Spinal cord (tissue), 10 donors: Measurements from ENCODE around the gene PLXDC2. TPM values are rescaled to one million over a fixed set of nuclear protein-coding genes. Genes with fewer than 3 reads are reported as not detected.

Experiments
- DNase-seq, 6 donors: peaks; one replicate each; pipeline versions ENCODE4 v3.0.0 to v3.0.0-alpha.2; 2013 to 2015; ENCODE audit warnings: low spot score in 6 of 6, low read depth in 4 of 6
- H3K27ac ChIP-seq: one replicate; pipeline ENCODE4 v1.5.1; 2013; ENCODE audit warnings: low read depth, low read length, control low read depth
- H3K27me3 ChIP-seq: one replicate; pipeline ENCODE4 v1.6.1; 2013; ENCODE audit warnings: low read length; ENCODE audit not compliant: control insufficient read depth, insufficient read depth
- H3K36me3 ChIP-seq: one replicate; pipeline ENCODE4 v1.6.1; 2013; ENCODE audit warnings: low read length; ENCODE audit not compliant: control insufficient read depth, insufficient read depth
- H3K4me1 ChIP-seq: one replicate; pipeline ENCODE4 v1.6.1; 2013; ENCODE audit warnings: low read length; ENCODE audit not compliant: control insufficient read depth, insufficient read depth
- H3K4me3 ChIP-seq: one replicate; pipeline ENCODE4 v1.5.1; 2013; ENCODE audit warnings: low read depth, low read length, control low read depth
- H3K9me3 ChIP-seq: one replicate; pipeline ENCODE4 v1.6.1; 2013; ENCODE audit warnings: low read length; ENCODE audit not compliant: control insufficient read depth, insufficient read depth
- WGBS: methylation state at CpG from one replicate; pipeline ENCODE4 v1.1.5; 2013; ENCODE audit warnings: missing lambda C conversion rate; ENCODE audit not compliant: insufficient coverage; 5-methylcytosine and 5-hydroxymethylcytosine counted together
- polyA plus RNA-seq, 2 donors: library from polyadenylated mRNA; unstranded; fragments of 120-200 nt; gene quantifications; one replicate each; pipeline ENCODE4 v1.2.1, GENCODE V29; 2013; ENCODE audit not compliant: insufficient read length in 2 of 2
- total RNA-seq, 2 donors: library from RNA; depleted of rRNA in 1 of 2; stranded (reverse); fragments of 120-200 nt in 1 of 2; fragments of >200 nt in 1 of 2; gene quantifications; one replicate each; pipeline versions ENCODE4 v1.2.3 to v1.2.4, GENCODE V29; 2013 to 2014
- donor health status: healthy.

PLXDC2 gene
- total and polyA plus RNA-seq, 4 donors = 25.3 to 83.1 (median 55.7) TPM

DNA sequence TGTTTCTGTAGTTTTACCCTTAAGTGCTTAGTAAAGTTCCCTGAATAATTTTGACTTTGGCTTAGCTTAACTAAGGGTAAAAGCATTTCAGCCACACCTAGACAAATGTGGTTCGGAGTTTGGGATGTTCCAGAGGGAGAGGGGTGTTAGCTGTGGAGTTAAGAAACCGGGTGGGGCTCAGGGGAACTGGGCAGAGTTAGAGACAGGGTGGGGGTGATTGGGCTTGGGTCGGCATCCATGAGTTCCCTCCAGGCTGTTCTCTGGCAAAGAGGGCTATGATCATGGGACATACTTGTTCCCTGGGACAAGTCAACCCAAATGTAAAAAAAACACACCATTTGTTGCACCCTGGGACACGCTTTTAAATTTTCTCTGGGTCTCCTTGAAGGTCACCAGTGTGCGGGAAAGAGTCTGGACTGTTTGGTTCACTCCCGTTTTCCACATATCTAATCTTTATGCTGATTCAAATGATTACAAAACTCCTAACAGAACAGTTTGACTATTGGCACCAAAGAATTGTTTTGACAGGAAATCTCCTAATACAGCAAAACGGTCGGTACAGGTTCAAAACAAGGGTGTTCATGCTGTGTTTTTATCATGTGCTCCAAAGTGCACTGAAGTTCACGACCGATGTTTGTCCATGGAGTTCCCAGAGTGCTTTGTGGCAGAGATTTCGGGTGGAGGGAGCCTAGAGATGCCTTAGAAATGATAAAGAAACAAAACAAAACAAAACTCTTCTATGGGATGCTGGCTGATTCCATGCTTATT is 56.5 kb downstream of the PLXDC2 start:
- Histone ChIP-seq H3K27ac (no peak overlapping the region), H3K36me3 (no peaks in the 10 kb centered on the region), H3K4me3 (no peak overlapping the region), H3K9me3 (no peaks in the 10 kb centered on the region), H3K27me3 (no peaks in the 10 kb centered on the region), H3K4me1 (no peaks in the 10 kb centered on the region)
- WGBS = 87% methylated on average over 6 of the region's 11 CpGs
- no peak for DNase-seq

DNA sequence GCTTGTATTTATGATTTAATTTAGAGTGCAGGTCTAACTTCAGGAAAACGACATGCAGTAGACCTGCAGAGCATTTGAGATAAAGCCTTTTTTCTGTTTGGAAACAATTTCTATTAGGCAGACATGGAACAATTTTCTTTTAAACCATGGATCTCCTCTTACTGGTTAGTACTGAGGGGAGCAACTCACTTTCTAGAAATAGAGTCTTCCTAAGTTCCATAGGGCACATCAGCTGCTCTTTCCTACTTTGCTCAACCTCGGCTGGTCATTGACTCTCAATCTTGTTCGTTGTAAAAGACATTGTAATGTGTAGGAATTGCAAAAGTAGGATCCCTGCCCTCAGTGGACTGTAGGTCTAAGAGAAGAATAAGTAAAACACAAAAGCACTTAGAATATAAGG is 58.0 kb downstream of the PLXDC2 start:
- Histone ChIP-seq H3K4me3 (no peak overlapping the region), H3K36me3 (no peaks in the 10 kb centered on the region), H3K4me1 (no peaks in the 10 kb centered on the region), H3K27ac (no peak overlapping the region), H3K9me3 (no peaks in the 10 kb centered on the region), H3K27me3 (no peaks in the 10 kb centered on the region)
- WGBS = 100% methylated on average over 1 of the region's 3 CpGs
- DNase-seq = no peak

DNA sequence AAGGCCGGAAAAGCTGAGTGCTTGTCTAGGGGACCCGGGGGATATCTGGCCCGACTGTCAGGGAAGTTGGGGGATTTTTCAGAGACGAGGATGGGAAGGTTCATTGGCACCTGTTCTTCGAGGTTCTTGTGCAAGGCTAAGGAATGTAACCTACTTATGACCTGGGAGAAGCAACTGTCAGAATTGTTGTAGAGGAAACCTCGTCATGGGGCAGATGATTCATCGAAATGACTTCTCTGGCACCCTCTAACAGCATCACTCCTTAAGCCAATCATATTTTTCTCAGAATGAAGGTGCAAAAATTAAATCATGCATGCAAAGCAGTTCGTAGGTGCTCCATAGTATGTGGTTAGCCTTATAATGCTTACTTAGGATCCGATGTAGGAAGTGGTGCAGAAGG is 58.6 kb downstream of the PLXDC2 start:
- H3K4me1 ChIP-seq = no peaks in the 10 kb centered on the region
- no peak for DNase-seq
- no peak overlapping the region for H3K4me3 ChIP-seq
- H3K36me3 ChIP-seq = no peaks in the 10 kb centered on the region
- no peak overlapping the region for H3K27ac ChIP-seq
- H3K9me3 ChIP-seq = no peaks in the 10 kb centered on the region
- 98% methylated on average over 9 of the region's 9 CpGs for WGBS
- no peaks in the 10 kb centered on the region for H3K27me3 ChIP-seq

DNA sequence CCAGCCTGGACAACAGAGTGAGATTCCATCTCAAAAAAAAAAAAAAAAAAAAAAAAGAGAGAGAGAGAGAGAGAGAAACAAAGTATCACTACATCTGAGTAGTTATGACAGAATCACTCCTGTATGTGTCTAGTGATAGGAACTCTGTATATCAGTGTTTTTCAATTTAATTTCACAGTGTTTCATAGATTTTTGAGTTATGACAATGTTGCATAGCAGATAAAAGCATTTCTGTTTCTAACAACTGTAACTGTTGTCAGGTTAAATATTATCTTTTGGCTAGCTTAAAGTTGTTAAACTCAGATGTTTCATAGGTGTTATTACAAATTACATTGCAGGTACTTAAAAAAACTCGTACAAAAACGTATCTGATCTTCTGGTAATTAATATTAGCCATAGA is 60.3 kb downstream of the PLXDC2 start:
- no peaks in the 10 kb centered on the region for H3K27me3 ChIP-seq
- no peak overlapping the region for H3K27ac ChIP-seq
- H3K9me3 ChIP-seq = no peaks in the 10 kb centered on the region
- no peak overlapping the region for H3K4me3 ChIP-seq
- H3K36me3 ChIP-seq = no peaks in the 10 kb centered on the region
- no CpG with 5 or more reads among the region's 2 CpGs for WGBS
- no peaks in the 10 kb centered on the region for H3K4me1 ChIP-seq
- DNase-seq = no peak

DNA sequence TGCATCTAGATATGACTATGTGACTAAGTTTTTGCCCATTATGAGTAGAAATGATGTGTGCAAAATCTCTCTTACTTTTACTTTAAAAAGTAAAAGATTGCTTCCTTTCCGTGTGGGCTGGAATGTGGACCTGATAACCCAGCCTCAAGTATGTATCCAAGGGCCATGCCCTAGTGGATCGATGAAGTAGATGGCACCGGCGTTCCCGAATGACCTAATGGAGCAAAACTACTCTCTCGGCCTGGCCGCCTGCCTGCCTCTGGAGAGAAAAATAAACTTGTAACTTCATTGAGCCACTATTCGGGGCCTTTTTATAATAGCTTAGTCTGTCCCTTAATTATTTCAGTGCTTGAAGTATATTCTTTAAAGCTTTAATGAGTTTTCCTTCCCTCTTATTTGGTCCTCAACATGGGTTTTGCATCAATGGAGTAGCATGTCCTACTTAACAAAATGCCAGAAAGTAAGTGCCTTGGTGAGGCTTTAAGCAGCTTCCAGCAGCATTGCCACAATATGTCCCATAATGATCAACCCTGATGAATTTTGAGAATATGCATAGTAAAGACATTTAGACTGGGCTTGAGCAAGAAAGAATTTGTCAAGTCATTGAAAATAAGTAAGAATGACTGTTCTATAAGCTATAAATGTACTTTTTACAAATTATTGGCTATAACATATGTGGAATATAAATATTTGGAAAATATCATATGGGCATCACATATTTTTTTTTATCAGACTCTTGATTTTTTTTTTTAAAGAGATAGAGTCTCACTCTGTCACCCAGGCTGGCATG is 61.4 kb downstream of the PLXDC2 start:
- Histone ChIP-seq H3K27me3 (no peaks in the 10 kb centered on the region), H3K27ac (no peak overlapping the region), H3K4me1 (no peaks in the 10 kb centered on the region), H3K36me3 (no peaks in the 10 kb centered on the region), H3K9me3 (no peaks in the 10 kb centered on the region), H3K4me3 (no peak overlapping the region)
- WGBS = 96% methylated on average over 2 of the region's 8 CpGs
- DNase-seq = no peak

DNA sequence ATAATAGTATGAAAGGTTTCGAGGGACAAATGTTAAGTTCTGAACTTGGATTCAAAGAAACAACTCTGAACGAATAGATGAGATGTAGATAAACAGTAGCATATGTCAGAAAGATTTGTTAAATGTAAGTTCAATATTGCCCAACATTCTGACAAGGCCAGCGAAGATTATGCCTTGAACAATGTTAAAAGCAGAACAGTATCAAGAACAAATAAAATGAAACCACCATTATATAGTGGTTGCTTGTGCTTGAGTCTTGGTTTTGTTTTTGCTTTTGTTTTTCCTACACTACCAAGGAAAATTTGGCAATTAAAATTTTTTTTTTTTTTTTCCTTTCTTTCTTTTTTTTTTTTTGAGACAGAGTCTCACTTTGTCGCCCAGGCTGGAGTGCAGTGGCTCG is 66.4 kb downstream of the PLXDC2 start:
- H3K27me3 ChIP-seq = no peaks in the 10 kb centered on the region

DNA sequence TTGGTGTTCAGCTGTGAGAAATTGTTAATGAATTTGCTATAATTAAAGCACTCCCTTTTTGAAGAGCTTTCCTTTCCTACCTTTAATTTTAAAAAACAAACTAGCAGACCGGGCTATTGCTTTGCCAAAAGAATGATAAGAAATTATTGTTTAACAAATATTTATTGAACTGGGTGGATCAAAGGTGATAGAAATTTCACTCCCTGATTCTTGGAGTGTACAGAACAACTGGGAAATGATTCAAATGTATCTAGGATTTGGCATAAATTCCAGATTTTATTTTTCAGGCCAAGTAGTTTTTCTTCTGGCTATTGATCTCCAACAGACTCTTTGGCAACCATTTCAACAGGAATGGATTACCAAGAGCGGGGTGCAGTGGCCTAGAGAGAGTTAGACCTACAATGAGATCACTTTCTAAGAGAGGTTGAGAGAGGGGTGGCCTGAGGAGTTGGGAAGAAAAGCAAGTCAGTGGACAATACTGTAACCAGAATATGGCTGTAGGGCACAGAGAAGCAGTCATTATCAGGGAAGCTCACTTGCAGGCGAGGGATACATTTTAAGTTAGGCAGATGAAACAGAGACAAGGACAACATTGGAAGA is 71.9 kb downstream of the PLXDC2 start:
- Histone ChIP-seq H3K9me3 (no peaks in the 10 kb centered on the region), H3K36me3 (no peaks in the 10 kb centered on the region), H3K4me1 (no peaks in the 10 kb centered on the region), H3K4me3 (no peak overlapping the region), H3K27ac (no peak overlapping the region), H3K27me3 (no peaks in the 10 kb centered on the region)
- WGBS = 86% methylated on average over 2 of the region's 3 CpGs
- no peak for DNase-seq

More for the DNA sequence above, 66.4 kb downstream of the PLXDC2 start:
- DNase-seq = no peak
- WGBS = 84% methylated on average over 2 of the region's 5 CpGs
- no peaks in the 10 kb centered on the region for H3K4me1 ChIP-seq
- H3K9me3 ChIP-seq = no peaks in the 10 kb centered on the region
- H3K4me3 ChIP-seq = no peak overlapping the region
- H3K27ac ChIP-seq = no peak overlapping the region
- H3K36me3 ChIP-seq = no peaks in the 10 kb centered on the region

DNA sequence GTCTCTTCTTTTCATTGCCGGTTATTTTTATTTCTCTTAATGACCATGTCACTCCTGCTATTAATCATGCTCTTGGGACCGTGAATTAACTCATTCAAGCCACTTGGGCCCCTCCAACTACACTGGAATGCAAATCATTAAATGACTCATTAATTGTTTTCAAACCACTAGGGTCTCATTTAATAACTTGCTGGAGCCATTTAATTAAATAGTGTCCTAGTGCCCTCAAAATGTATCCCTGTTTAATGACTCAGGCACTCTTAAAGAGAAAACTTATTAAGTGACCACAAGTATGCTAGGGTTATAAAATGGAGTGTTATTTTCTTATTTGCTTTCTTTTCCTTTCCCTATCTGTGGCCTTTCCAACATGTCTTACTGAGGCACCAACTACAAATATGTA is 73.0 kb downstream of the PLXDC2 start:
- Histone ChIP-seq H3K4me1 (no peaks in the 10 kb centered on the region), H3K27ac (no peak overlapping the region), H3K4me3 (no peak overlapping the region), H3K36me3 (no peaks in the 10 kb centered on the region), H3K9me3 (no peaks in the 10 kb centered on the region), H3K27me3 (no peaks in the 10 kb centered on the region)
- DNase-seq = peak in 2 of 6 donors; percentile 2 to 63
- 33% methylated on average over 1 of the region's 2 CpGs for WGBS

DNA sequence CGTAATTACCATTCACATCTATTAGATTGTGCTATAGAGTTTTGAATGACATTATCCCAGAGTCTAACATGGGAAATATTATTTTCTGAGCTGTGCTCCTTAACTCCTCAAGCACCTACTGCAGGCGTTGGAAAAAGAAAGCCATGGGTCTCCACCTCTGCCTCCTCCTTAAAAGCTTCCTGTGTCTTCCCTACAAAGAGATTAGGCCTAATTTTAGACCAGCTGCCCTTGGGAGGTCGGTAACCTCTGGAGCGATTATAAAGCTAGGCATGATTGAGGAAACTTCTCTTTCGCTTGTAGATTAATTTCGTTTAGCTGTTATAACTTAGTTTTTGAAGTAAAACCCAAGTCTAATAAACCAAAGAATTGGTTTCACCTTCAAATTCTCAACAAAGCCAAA is 75.2 kb downstream of the PLXDC2 start:
- no peaks in the 10 kb centered on the region for H3K4me1 ChIP-seq
- no peak for DNase-seq
- no peak overlapping the region for H3K4me3 ChIP-seq
- H3K9me3 ChIP-seq = no peaks in the 10 kb centered on the region
- no CpG with 5 or more reads among the region's 6 CpGs for WGBS
- no peaks in the 10 kb centered on the region for H3K36me3 ChIP-seq
- H3K27ac ChIP-seq = no peak overlapping the region
- H3K27me3 ChIP-seq = no peaks in the 10 kb centered on the region
